Heart left ventricle (tissue), 16 donors: Measurements from ENCODE around the gene TJAP1. TPM values are rescaled to one million over a fixed set of nuclear protein-coding genes. Genes with fewer than 3 reads are reported as not detected.
A peak's percentile ranks its signal among the peaks of the same experiment; 100 is the strongest.

Source experiments
- ATAC-seq, 4 donors: fragments of 200-7000 bp; cut with Tn5 transposase; one replicate each; pipeline ENCODE4 v1.9.1; 2020 to 2022; ENCODE audit warnings: moderate library complexity in 4 of 4, mild to moderate bottlenecking in 3 of 4, moderate number of reproducible peaks in 1 of 4
- DNase-seq, 5 donors: peaks; one replicate each; pipeline ENCODE4 v3.0.0-alpha.2; 2020
- H3K27ac ChIP-seq, 12 donors: fragments of 200-600 bp; sonication (generic) in 4 of 12; one replicate each; pipeline versions ENCODE4 v1.5.0 to v1.8.0; 2016 to 2022; ENCODE audit warnings: mild to moderate bottlenecking in 2 of 12
- H3K27me3 ChIP-seq, 9 donors: fragments of 200-600 bp; sonication (generic) in 2 of 9; one replicate each; pipeline versions ENCODE4 v1.5.1 to v1.8.0; 2016 to 2022; ENCODE audit warnings: mild to moderate bottlenecking in 3 of 9
- H3K36me3 ChIP-seq, 9 donors: fragments of 200-600 bp; sonication (generic) in 2 of 9; one replicate each; pipeline versions ENCODE4 v1.5.0 to v1.8.0; 2018 to 2022; ENCODE audit warnings: mild to moderate bottlenecking in 2 of 9
- H3K4me1 ChIP-seq, 12 donors: fragments of 200-600 bp; sonication (generic) in 4 of 12; one replicate each; pipeline versions ENCODE4 v1.5.0 to v1.8.0; 2016 to 2022; ENCODE audit warnings: mild to moderate bottlenecking in 3 of 12
- H3K4me3 ChIP-seq, 12 donors: fragments of 200-600 bp; sonication (generic) in 4 of 12; one replicate each; pipeline versions ENCODE4 v1.5.0 to v1.8.0; 2017 to 2022; ENCODE audit warnings: mild to moderate bottlenecking in 9 of 12, moderate library complexity in 4 of 12
- H3K9me3 ChIP-seq, 12 donors: fragments of 200-600 bp; sonication (generic) in 4 of 12; one replicate each; pipeline versions ENCODE4 v1.5.0 to v1.8.0; 2016 to 2022; ENCODE audit warnings: mild to moderate bottlenecking in 1 of 12
- POLR2A ChIP-seq, 2 donors: fragments of 450-650 bp; IDR thresholded peaks; one replicate each; pipeline ENCODE4 v1.6.1; 2017; ENCODE audit warnings: antibody characterized with exemption in 2 of 2, mild to moderate bottlenecking in 2 of 2, moderate library complexity in 2 of 2
- WGBS, 4 donors: extraction: QIAGEN DNeasy Blood & Tissue Kit in 2 of 4; methylation state at CpG; one replicate each; pipeline versions ENCODE4 v1.1.5 to v1.1.7; 2013 to 2018; 5-methylcytosine and 5-hydroxymethylcytosine counted together
- intact Hi-C, 10 donors: fragments of 100-400 bp; cut with DNase I; formaldehyde crosslinking; loops; one replicate each; pipeline versions ENCODE4 v1.11.1 to v1.14.2; 2022
- polyA plus RNA-seq, 2 donors: library from polyadenylated mRNA; stranded (reverse); fragments of 200-250 nt; gene quantifications; one replicate each; pipeline ENCODE4 v1.2.3, GENCODE V29; 2013
- total RNA-seq, 9 donors: library from RNA; depleted of rRNA in 2 of 9; stranded (reverse); fragments of >200 nt in 2 of 9; fragmentation: NEBNext Ultra II Directional in 3 of 9; extraction: Animal tissue kit (Norgen Biotek cat#: 25700) in 3 of 9; gene quantifications; one replicate each; pipeline versions ENCODE4 v1.1.0 to v1.2.4, GENCODE V29; 2016 to 2023
- TF ChIP-seq, protein P1 (sequence below), 12 donors: fragments of 200-600 bp; sonication (generic) in 4 of 12; IDR thresholded peaks; one replicate each; pipeline versions ENCODE4 v1.5.0 to v1.8.0; 2018 to 2022; ENCODE audit warnings: antibody characterized with exemption in 12 of 12, mild to moderate bottlenecking in 5 of 12
- donor health status: ischemic (EF 13 %, LVEDD 7.1; RV severe dilation, severe dysfunction).
- donor health status: healthy with polysubstance abuse.
- donor health status: DM: no; HTN: yes; CAD: no.
- donor health status: DM: no; HTN: no; CAD: no.
- donor health status: ischemic (EF 25% LVEDD 6.9; RV normal size, moderate dysfunction).
- donor health status: ischemic (EF 25% LVEDD 5.7; RV mildly dilated, moderate dysfunction).
- donor health status: healthy.
- donor health status: DM: yes; HTN: yes; CAD: no.
- donor health status: ischemic (EF 35%, LVEDD 5.7; RV mildly dilated, moderate dysfunction).
- donor health status: nonischemic (EF 11% LVEDD 7.7; RV severe dilation, severe dysfunction).
- donor health status: DM: yes; HTN: yes; CAD: no.
- donor health status: PGD.
- donor health status: ischemic (EF 29% LVEDD 5.4; RV normal size, mild dysfunction).
- donor health status: nonischemic (EF 23%, LVEDD 6.1; RV moderate dilation, normal function).

TJAP1 gene
- total and polyA plus RNA-seq, 11 donors, result 16.5 to 34.5 (median 18.7) TPM

DNA sequence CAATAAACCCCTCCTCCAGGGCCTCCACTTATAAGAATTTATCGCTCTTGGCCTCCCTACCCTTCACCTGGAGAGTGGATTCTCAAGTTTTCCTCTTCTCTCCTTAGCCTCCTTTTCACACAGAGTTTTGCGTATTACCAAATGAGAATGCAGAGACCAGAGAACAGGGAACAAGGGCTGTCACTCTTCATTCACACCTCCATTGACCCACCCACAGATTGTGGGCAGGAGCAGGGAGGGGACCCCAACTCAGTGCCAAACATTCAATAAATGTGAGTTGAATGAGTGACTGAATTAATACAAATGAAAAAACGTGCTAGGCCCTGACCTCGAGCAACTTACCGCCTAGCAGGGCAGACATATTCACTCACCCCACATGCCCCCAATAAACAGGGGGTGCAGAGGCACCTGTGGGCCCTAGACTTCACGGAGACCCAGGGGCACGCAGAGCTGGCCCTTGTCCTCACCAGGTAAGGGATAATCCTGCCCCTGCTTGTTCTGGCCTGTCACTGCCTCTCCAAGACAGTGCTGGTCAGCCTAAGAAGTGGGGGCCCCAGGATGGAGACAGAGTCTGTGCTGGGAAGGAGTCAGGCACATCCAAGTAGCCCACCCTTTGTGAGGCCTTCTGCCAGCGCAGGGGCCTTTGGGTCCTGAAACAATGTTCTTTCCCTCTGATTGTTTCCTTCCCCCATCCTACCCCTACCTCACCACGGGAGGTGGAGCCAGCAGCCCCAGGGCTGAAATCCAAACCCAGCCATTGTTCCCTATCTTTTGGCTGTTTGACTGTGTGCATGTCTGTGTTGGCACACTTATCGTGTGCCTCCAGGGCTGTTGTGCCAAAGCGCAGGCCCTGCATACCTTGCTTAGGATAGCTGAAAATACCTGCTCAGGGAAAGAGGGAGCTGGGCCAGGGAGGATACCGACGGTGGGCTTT, 8.4 kb upstream of the TJAP1 start:
- Histone ChIP-seq H3K4me3 (no peak overlapping the region), H3K27me3 (no peaks in the 10 kb centered on the region), H3K4me1 (peaks cover 0 to 29% (median 4%) of the 10 kb centered on the region in 12 donors), H3K9me3 (no peaks in the 10 kb centered on the region), H3K27ac (peak overlapping the region in 10 of 12 donors; percentile 24 to 95 (median 72)), H3K36me3 (no peaks in the 10 kb centered on the region)
- intact Hi-C loops, result no loop called here
- WGBS, 4 donors, result 45 to 55% (median 53%) methylated on average over 12 to 13 of the region's 13 CpGs
- ATAC-seq (peak; percentile 85 to 95 (median 92)), DNase-seq (peak in 3 of 5 donors; percentile 48 to 70 (median 59))
- no peak for TF ChIP-seq POLR2A (IDR thresholded peaks at IDR 0.05)
- TF ChIP-seq, protein P1, sequence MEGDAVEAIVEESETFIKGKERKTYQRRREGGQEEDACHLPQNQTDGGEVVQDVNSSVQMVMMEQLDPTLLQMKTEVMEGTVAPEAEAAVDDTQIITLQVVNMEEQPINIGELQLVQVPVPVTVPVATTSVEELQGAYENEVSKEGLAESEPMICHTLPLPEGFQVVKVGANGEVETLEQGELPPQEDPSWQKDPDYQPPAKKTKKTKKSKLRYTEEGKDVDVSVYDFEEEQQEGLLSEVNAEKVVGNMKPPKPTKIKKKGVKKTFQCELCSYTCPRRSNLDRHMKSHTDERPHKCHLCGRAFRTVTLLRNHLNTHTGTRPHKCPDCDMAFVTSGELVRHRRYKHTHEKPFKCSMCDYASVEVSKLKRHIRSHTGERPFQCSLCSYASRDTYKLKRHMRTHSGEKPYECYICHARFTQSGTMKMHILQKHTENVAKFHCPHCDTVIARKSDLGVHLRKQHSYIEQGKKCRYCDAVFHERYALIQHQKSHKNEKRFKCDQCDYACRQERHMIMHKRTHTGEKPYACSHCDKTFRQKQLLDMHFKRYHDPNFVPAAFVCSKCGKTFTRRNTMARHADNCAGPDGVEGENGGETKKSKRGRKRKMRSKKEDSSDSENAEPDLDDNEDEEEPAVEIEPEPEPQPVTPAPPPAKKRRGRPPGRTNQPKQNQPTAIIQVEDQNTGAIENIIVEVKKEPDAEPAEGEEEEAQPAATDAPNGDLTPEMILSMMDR (IDR thresholded peaks at IDR 0.05), result no peak

GRCh38 chr6:43469947-43470346, 7.4 kb upstream of the TJAP1 start:
- DNase-seq, result no peak
- H3K27me3 ChIP-seq, result no peaks in the 10 kb centered on the region
- 92 to 95% (median 92%) methylated on average over 7 of the region's 7 CpGs for WGBS, 4 donors
- ATAC-seq, result no peak
- no peaks in the 10 kb centered on the region for H3K9me3 ChIP-seq
- peak overlapping the region in 5 of 12 donors; percentile 28 to 95 (median 79) for H3K27ac ChIP-seq
- intact Hi-C loops, result no loop called here
- TF ChIP-seq POLR2A (IDR thresholded peaks at IDR 0.05), result no peak
- TF ChIP-seq, protein P1 (IDR thresholded peaks at IDR 0.05), result no peak
- no peak overlapping the region for H3K4me3 ChIP-seq
- peaks cover 0 to 29% (median 4%) of the 10 kb centered on the region in 12 donors for H3K4me1 ChIP-seq
- no peaks in the 10 kb centered on the region for H3K36me3 ChIP-seq

GRCh38 chr6:43471399-43471798, 6.0 kb upstream of the TJAP1 start:
- no peaks in the 10 kb centered on the region for H3K36me3 ChIP-seq
- H3K9me3 ChIP-seq, result no peaks in the 10 kb centered on the region
- 79 to 88% (median 85%) methylated on average over 1 of the region's 1 CpG for WGBS, 4 donors
- DNase-seq (no peak), ATAC-seq (no peak)
- intact Hi-C loops, result no loop called here
- no peaks in the 10 kb centered on the region for H3K27me3 ChIP-seq
- no peak overlapping the region for H3K4me3 ChIP-seq
- TF ChIP-seq POLR2A (IDR thresholded peaks at IDR 0.05), result no peak
- TF ChIP-seq, protein P1 (IDR thresholded peaks at IDR 0.05), result no peak
- peaks cover 0 to 29% (median 4%) of the 10 kb centered on the region in 12 donors for H3K4me1 ChIP-seq
- no peak overlapping the region for H3K27ac ChIP-seq

GRCh38 chr6:43472515-43472914, 4.9 kb upstream of the TJAP1 start:
- 96 to 98% (median 96%) methylated on average over 4 of the region's 4 CpGs for WGBS, 4 donors
- H3K4me1 ChIP-seq, result peaks cover 0 to 35% (median 4%) of the 10 kb centered on the region in 12 donors
- H3K4me3 ChIP-seq, result no peak overlapping the region
- H3K36me3 ChIP-seq, result no peaks in the 10 kb centered on the region
- peak overlapping the region in 2 of 12 donors; percentile 12 to 26 for H3K27ac ChIP-seq
- TF ChIP-seq, protein P1 (IDR thresholded peaks at IDR 0.05), result no peak
- TF ChIP-seq POLR2A (IDR thresholded peaks at IDR 0.05), result no peak
- ATAC-seq (no peak), DNase-seq (no peak)
- H3K27me3 ChIP-seq, result no peaks in the 10 kb centered on the region
- intact Hi-C loops, result no loop called here
- no peaks in the 10 kb centered on the region for H3K9me3 ChIP-seq
